Endothelial cell of umbilical vein (primary cell): ENCODE measurements around the gene KDM4C.

ENCODE experiments used
- CTCF ChIP-seq, 2 donors: IDR thresholded peaks; 1 replicate in 1 of 2; 2 replicates in 1 of 2; pipeline ENCODE4 v1.5.1; 2011; ENCODE audit warnings: low read length in 2 of 2, mild to moderate bottlenecking in 2 of 2, moderate library complexity in 2 of 2, control low read depth in 1 of 2, inconsistent platforms in 1 of 2, low read depth in 1 of 2; ENCODE audit not compliant: insufficient read depth in 1 of 2; ENCODE audit errors: extremely low read depth in 1 of 2
- EZH2 ChIP-seq: IDR thresholded peaks from 2 replicates; pipeline ENCODE4 v1.6.1; 2012; ENCODE audit warnings: borderline replicate concordance, low read depth, mild to moderate bottlenecking, moderate library complexity, low read length, inconsistent platforms; ENCODE audit not compliant: severe bottlenecking
- POLR2A ChIP-seq: IDR thresholded peaks from 2 replicates; pipeline ENCODE4 v1.6.1; 2012; ENCODE audit warnings: low read depth, mild to moderate bottlenecking, control low read depth, low read length
- POLR2AphosphoS5 ChIP-seq: IDR thresholded peaks from 2 replicates; pipeline ENCODE4 v1.6.1; 2012; ENCODE audit warnings: low read depth, mild to moderate bottlenecking, control low read depth, low read length, moderate library complexity; ENCODE audit not compliant: insufficient read depth
- TF ChIP-seq, protein P1 (sequence below): IDR thresholded peaks from 2 replicates; pipeline ENCODE4 v1.6.1; 2011; ENCODE audit not compliant: insufficient read depth, insufficient read length

- TF ChIP-seq POLR2AphosphoS5, result no peak
- TF ChIP-seq POLR2A, result no peak
- TF ChIP-seq CTCF (IDR thresholded peaks at IDR 0.05; ENCODE audit: extremely low read depth in 1 of 2, insufficient read depth in 1 of 2, low read depth in 1 of 2, low read length in 2 of 2), result no peak
- no peak for TF ChIP-seq EZH2
- TF ChIP-seq, protein P1, sequence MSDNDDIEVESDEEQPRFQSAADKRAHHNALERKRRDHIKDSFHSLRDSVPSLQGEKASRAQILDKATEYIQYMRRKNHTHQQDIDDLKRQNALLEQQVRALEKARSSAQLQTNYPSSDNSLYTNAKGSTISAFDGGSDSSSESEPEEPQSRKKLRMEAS, result no peak
Measured at GRCh38 chr9:7172154-7173115, 414.7 kb downstream of the KDM4C start.
